VCaP (cell line): ENCODE results near the gene CNTF.

Experiments
- H3K27ac ChIP-seq: fragments of 450-650 bp; 2 replicates; pipeline ENCODE4 v1.5.1; 2017
- CTCF ChIP-seq: fragments of 450-650 bp; conservative IDR thresholded peaks from 2 replicates; pipeline ENCODE4 v1.5.1; 2017; ENCODE audit warnings: mild to moderate bottlenecking, moderate library complexity

Gene CNTF

GRCh38 chr11:58636587-58636986 lies 14.1 kb downstream of the CNTF start:
- no peak for TF ChIP-seq CTCF
- H3K27ac ChIP-seq = no peak overlapping the region

- no peak overlapping the region for H3K27ac ChIP-seq
- no peak for TF ChIP-seq CTCF
These were observed 14.9 kb downstream of the CNTF start for GRCh38 chr11:58637371-58637770.

GRCh38 chr11:58639103-58639502 lies 16.6 kb downstream of the CNTF start:
- no peak overlapping the region for H3K27ac ChIP-seq
- no peak for TF ChIP-seq CTCF

GRCh38 chr11:58639669-58640068 lies 17.2 kb downstream of the CNTF start:
- H3K27ac ChIP-seq = no peak overlapping the region
- no peak for TF ChIP-seq CTCF

- TF ChIP-seq CTCF = no peak
These were observed 18.0 kb downstream of the CNTF start for GRCh38 chr11:58640386-58641023.

GRCh38 chr11:58641341-58641740 lies 18.9 kb downstream of the CNTF start:
- no peak overlapping the region for H3K27ac ChIP-seq
- TF ChIP-seq CTCF = no peak

More at GRCh38 chr11:58640386-58641023, 18.0 kb downstream of the CNTF start:
- peak overlapping the region; percentile 19; the same call in 1 of the 2 replicates for H3K27ac ChIP-seq

- TF ChIP-seq CTCF = no peak
- no peak overlapping the region for H3K27ac ChIP-seq
These were observed 19.5 kb downstream of the CNTF start for GRCh38 chr11:58641803-58642581.
